HL-60/S4 (cell line): Measurements from ENCODE around the gene NOL11.
"Not testable (repeated sequence)": the region's sequence is repeated elsewhere in the genome, so short reads cannot be mapped to it uniquely, and the experiment has no call there.

ENCODE experiments used
- in situ Hi-C: fragments of 300-500 bp; cut with MboI; formaldehyde crosslinking; loops from 2 replicates; pipeline ENCODE4 v1.14.3; 2022; ENCODE audit warnings: low sequenced_read_pairs

The NOL11 gene

DNA sequence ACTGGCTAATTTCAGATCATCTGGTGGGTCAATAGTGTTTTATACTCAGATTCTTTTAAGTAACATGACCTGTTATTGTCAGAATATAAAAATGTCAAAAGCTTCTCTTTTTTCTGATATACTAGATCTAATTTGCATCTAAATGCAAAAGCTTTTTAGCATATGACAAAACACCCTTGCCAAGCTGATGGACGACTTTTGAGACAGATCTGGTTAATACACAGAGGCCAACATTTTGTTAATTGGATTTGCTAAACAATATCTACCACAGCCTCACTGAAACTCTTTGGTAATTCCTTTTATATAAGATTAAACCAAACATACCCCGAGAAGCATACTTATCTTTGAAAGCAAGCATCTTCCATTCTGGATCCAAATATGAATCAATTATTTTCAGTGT is 10.3 kb upstream of the NOL11 start:
- in situ Hi-C loops: no loop called here

DNA sequence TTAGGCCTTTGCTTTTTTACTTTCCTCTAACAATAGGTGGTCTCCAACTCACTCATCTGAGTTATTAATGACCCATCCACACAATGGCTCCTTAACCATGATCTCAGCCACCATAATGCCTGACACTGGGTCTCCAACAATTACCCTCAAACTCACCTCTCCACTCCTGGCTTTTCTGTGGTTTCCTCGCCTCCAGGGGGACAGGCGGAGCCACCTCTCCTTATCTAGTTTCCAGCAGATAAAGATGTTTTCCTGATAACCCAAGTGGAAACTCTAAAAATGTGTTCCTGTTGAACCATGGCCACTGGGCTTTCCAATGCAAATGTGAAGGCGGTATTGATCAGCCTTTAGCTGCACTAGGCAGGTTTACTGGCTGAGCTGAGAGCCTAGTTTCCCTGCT is 9.4 kb upstream of the NOL11 start:
- in situ Hi-C loops: no loop called here

DNA sequence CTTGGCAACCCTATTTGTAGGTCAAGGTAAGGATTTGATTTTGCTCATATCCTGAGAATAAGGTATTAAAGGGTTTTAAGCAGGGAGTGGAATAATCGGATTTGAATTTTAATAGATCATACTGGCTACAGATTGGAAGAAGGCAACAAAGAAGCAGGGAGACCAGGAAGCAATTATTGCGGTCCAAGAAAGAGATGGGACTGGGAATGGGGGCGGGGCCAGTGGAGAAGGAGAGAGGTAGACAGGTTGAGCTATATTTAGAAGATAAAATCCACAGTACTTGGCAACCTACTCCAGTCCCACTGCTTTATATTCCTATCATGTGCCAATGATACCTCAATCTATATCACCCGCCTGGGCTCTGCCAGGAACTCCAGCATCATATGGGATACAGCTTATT is 5.8 kb upstream of the NOL11 start:
- in situ Hi-C loops: loop anchor here (10.0 kb wide), 1 partner anchor 347 kb away; the partner anchor contains the start of gene PSMD12

DNA sequence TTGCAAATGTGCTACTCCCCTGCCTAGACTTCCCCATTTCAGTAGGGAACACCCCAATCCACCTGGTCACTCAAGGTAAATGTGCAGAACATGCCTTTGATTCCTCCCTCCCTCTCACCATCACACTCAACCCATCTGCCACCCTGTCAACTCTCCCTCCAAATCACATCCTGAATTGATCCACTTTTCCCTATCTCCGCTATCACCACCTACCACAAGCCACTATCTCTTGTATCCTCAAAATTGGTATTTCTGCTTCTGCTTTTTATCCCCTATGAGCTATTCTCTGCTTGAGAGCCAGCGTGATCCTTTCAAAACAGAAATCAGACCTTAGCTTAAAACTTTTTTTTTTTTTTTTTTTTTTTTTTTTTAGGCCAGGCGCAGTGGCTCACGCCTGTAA is 5.4 kb upstream of the NOL11 start:
- in situ Hi-C loops: loop anchor here (10.0 kb wide), 1 partner anchor 348 kb away; the partner anchor contains the start of gene PSMD12

DNA sequence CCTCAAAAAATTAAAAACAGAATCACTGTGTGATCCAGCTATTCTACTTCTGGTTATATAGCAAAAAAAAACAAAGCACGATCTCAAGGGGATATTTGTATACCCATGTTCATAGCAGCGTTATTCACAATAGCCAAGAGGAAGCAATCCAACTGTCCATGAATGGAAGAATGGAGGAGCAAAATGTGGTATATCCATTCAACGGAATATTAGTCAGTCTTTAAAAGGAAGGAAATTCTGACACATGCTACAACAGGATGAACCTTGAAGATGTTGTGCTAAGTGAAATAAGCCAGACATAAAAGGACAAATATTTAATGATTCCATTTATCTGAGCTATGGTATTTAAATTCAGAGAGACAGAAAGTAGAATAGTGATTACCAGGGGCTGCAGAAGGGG is 4.6 kb upstream of the NOL11 start:
- in situ Hi-C loops: loop anchor here (10.0 kb wide), 1 partner anchor 348 kb away; the partner anchor contains the start of gene PSMD12

DNA sequence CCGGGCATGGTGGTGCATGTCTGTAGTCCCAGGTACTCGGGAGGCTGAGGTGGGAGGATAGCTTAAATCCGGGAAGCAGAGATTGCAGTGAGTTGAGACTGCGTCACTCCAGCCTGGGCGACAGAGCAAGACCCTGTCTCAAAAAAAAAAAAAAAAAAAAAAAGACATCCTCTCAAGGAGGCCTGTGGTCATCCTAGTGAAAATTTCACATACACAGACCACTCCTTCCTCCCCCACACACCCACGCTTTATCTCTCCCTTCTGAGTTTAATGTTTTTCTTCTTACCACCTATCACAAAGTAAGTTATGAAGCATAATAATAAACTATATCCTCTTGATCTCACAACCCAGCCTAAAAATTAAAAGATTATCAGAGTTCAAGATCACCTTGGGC is 1.3 kb upstream of the NOL11 start:
- in situ Hi-C loops: loop anchor here (10.0 kb wide), 1 partner anchor 352 kb away; the partner anchor contains the start of gene PSMD12

DNA sequence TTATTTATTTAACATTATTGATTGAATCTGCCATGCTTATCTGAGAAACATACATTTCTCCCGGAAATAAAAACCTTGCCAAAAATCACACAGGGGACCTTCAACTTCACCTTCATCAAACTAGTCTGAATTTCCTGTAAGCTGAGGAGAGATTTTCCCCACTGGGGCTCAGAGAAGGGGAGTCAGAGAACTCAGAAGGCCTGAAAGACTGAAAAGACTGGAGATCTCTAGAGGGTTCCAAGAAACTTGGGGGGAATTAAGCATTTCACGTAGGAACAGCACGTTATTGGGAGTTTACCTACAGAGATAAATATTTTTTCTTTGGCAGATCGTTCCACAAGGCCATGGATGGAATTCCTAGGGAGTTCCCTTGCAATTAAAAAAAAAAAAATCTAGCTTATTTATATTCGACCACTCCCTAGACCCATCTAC is 528 bp upstream of the NOL11 start:
- in situ Hi-C loops: loop anchor here (10.0 kb wide), 1 partner anchor 352 kb away; the partner anchor contains the start of gene PSMD12

DNA sequence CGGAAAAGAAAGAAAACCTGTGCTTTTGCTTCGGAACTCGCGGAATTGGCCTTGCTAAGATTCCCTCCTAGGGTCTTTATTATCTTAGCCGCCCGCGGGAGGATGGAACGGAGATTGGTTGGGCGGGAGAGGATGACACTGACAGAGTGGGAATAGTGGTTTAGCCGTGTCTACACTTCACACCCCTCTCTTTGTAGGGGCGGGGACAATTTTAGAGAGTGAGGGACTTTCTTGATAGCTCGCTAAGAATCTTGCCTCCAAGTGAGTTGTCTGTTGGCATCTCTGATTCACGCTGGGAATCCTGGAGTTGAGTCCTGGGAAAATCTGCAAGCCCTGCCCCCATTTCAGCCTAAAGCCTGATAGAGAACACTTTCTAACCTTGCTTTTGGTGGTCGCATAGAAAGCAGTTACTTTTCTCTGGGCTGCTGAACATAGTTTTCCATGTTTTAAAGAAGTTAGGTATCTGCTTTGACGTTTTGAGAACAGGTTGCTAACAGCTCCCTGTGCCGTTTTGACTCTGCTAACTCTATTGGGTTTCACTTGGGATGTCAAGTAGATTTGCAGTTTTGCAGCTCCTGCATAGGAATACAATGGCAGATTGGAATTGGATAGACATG is 697 bp downstream of the NOL11 start:
- in situ Hi-C loops: loop anchor here (10.0 kb wide), 1 partner anchor 354 kb away; the partner anchor contains the start of gene PSMD12

DNA sequence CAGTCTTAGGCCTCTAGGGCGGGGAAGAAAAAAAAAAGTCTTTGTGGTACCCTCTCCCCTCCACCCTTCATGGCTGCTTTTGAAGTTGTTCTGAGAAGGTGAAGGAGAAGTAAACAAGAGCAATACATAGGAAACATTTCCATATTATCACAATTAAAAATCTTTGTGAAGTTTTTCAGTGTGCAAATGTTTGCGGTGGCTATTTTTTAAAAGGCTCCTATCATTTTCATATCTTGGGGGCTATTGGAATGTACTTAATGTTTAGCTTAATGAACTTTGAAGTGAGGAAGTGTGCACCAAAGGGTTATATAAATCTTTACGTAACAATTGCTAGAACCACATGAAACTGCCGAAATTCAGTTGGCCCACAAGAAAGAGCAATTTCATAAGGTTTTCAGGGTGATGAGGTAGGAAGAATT is 7.6 kb downstream of the NOL11 start:
- in situ Hi-C loops: no loop called here

DNA sequence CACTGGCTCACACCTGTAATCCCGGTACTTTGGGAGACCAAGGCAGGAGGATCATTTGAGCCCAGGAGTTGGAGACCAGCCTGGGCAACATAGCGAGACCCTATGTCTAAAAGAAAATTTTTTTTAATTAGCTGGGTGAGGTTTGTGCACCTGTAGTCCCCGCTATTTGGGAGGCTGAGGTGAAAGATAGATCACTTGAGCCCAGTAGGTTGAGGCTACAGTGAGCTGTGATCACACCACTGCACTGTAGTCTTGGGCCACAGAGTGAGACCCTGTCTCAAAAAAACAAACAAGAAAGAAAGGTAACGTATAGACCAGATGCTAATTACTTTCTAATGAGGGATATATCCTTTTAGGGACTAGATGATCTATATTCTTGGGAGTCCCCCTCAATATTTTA is 8.1 kb downstream of the NOL11 start:
- in situ Hi-C loops: no loop called here

DNA sequence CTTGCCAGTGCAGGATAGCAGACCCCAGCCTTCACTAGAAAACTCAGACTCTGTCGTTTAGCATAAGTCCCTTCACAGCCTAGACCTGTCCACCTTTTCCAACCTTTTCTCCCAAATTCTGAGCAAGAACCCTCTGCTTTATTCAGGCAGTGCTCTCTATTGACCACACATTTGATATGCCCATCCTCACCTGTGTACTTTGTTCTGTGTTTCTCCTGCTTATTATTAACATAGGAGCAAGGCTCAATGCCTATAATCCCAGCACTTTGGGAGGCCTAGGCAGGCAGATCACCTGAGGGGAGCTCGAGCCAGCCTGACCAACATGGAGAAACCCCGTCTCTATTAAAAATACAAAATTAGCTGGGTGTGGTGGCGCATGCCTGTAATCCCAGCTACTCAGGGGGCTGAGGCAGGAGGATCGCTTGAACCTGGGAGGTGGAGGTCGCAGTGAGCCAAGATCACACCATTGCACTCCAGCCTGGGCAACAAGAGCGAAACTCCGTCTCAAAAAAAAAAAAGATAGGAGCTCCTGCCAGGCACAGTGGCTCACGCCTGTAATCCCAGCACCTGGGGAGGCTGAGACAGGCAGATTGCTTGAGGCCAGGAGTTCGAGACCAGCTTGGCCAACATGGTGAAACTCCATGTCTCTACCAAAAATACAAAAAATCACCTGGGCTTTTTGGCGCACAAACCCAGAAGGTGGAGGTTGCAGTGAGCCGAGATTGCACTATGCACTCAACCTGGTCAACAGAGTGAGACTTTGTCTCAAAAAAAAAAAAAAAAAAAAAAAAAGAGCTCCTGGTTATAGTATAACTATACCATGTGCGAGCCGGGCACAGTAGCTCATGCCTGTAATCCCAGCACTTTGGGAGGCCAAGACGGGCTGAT is 9.7 kb downstream of the NOL11 start:
- in situ Hi-C loops: not testable (repeated sequence)

DNA sequence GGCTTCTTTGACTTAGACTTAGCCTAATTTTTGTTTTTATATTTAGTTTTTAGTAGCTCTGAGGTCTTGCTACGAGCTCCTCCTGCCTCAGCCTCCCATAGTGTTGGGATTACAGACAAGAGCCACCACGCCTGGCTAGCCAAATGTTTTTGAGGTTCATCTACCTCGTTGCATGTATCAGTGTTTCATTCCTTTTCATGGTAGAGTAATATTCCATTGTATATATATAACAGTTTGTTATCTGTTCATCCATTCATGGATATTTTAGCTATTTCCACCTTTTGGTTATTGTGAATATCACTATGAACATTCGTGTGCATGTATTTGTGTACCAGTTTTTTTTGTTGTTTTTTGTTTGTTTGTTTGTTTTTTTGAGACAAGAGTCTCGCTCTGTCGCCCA is 12.2 kb downstream of the NOL11 start:
- in situ Hi-C loops: no loop called here

DNA sequence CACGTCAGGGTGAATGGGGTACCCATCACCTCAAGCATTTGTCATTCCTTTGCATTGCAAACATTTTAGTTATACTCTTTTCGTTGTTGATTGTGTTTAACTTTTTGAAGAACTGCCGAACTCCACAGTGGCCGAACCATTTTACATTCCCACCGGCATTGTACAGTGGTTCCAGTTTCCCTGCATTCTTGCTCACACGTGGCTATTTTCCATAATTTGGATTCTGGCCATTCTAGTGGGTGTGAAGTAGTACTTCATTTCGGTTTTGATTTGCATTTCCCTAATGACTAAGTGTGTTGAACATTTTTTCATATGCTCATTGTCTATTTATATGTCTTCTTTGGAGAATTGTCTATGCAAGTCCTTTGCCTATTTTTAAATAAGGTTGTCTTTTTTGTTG is 13.0 kb downstream of the NOL11 start:
- in situ Hi-C loops: no loop called here

DNA sequence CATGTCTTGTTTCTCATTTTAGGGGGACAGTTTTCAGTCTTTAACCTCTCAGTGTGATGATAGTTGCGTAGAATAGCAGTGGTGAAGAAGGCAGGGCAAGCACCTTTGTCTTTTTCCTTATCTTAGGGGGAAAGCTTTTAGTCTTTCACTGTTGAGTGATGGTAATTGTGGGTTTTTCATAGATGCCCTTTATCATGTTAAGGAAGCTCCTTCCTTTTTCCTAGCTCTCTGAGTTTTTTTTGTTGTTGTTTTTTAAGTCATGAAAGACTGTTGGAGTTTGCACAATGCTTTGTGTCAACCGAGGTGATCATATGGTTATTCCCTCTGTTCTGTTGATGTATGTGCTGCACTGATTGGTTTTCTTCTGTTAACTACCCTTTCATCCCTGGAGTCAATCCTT is 15.7 kb downstream of the NOL11 start:
- in situ Hi-C loops: no loop called here

DNA sequence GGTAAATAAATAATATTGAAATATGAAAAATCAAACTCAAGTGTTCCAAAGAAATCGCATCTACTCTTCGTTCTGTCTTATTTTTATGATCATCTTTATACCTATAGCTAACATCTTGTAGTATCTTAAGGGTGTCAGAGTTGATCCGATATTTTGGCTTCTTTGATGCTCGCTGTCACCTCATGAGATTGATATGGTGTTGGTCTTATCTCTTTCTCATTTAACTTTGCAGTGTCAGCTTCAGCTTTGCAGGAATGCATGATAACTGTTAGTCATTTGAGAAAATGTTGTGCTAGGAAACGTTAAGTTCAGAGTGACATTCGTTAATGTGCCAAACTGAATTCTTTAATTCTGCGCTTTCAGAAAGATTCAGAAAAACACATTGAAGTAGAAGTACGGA is 19.4 kb downstream of the NOL11 start:
- in situ Hi-C loops: no loop called here

DNA sequence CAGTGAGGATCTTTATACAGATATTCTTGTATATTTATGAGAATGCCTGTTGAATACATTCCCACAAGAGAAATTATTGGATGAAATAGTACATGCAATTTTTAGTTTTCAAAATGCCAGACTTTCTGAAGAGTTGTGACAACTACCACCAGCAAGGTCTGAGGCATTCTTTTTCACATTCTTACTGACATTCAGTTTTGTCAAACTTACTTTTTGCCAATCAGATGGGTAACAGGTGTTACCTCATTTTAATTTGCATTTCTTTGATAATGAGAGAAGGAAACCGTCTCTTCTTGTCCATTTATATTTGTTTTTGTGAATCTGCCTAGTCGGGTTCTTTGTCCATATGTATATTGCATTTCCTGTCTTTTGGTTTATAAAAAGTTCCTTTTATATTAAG is 24.3 kb downstream of the NOL11 start:
- in situ Hi-C loops: no loop called here

DNA sequence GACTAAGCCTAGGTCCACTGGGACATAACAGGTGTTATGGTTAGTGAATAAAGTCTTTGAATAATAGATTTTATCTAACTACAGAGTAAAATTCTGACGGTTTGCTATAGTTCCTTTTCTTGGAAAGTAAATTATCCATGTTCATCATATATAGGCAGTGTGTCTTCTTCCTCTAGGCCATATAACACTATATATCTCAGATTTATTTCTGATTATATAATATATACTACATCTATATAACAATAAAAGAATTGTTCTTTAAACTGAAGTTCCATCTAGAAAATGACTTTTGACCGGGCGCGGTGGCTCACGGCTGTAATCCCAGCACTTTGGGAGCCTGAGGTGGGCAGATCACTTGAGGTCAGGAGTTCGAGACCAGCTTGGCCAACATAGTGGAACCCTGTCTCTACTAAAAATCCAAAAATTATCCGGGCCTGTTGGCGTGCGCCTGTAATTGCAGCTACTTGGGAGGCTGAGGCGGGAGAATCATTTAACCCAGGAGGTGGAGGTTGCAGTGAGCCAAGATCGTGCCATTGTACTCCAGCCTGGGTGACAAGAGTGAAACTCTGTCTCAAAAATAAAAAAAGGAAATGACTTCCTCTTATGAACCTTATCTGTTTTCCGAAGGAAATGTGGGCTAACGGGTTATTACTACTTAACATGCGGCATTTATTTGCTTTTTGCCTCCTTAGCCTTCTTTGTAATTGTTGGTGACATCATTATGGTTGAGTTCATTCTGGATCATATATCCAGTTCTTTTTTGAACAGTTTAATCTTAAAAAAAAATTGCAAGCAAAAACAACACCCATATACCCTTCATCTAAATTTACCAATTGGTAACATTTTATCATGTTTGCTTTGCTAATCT is 29.2 kb downstream of the NOL11 start:
- in situ Hi-C loops: no loop called here

DNA sequence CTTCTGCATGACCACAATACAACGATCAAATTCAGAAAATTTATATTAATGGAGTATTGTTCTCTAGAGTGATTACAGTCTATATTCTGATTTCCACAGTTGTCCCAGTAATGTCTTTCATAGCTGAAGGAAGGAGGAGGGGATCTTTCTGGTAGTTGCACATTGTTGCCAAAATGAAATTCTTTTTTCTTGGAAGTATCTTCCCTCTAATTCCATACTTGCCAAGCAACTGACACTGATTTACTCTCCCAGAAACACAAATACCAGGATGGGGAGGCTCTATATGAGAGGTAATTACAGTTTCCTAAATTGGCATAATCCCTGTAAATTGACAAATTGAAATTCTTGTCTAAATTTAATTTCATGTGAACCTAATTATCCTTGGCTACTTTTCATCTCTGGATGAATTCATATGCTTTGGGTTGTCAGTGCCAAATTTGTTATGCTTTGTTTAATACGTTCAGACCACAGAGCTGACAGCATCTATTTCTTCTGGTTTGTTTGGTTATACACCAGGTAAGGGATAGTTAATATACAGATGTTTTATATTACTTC is 30.0 kb downstream of the NOL11 start:
- in situ Hi-C loops: no loop called here

DNA sequence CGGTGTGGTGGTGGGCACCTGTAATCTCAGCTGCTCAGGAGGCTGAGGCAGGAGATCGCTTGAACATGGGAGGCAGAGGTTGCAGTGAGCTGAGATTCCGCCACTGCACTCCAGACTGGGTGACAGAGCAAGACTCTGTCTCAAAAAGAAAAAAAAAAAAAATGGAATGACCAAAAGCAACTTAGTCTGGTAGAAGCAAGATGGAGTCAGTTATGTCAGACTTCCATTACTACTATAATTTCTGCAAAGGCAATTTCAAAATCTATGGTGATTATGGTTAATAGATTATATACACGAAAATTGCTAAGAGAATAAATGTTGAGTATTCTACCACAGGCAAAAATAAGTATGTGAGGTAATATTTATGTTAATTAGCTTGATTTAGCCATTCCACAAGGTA is 32.3 kb downstream of the NOL11 start:
- in situ Hi-C loops: no loop called here
